ENCODE results near the gene PRR35.

Gene PRR35

GRCh38 chr16:549544-550263, 10.5 kb upstream of the PRR35 start:
- no peak for DNase-seq

DNA sequence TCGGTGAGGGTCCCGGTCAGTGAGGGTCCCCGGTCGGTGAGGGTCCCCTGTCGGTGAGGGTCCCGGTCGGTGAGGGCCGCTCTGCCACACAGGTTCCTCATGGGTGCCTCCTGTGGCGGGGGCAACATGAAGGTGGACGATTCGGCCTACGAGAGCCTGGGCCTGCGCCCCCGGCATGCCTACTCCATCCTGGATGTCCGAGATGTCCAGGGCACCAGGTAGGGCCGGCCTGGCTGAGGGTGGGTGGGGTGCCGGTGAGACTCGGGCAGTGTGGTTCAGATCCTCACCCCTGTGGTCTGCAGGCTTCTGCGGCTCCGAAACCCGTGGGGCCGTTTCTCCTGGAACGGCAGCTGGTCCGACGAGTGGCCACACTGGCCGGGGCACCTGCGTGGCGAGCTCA, 9.0 kb upstream of the PRR35 start:
- no peak for DNase-seq

DNA sequence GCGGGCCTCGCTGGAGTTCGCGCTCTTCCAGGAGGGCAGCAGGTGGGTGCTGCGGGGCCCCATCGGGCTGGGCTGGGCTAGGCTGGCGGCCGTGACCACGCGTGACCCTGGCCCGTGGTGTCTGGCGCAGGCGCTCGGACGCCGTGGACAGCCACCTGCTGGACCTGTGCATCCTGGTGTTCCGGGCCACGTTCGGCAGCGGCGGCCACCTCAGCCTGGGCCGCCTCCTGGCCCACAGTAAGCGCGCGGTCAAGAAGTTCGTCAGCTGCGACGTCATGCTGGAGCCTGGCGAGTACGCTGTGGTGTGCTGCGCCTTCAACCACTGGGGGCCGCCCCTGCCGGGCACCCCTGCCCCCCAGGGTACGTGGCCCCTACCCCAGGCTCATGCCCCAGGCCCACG, 8.0 kb upstream of the PRR35 start:
- DNase-seq, result no peak

DNA sequence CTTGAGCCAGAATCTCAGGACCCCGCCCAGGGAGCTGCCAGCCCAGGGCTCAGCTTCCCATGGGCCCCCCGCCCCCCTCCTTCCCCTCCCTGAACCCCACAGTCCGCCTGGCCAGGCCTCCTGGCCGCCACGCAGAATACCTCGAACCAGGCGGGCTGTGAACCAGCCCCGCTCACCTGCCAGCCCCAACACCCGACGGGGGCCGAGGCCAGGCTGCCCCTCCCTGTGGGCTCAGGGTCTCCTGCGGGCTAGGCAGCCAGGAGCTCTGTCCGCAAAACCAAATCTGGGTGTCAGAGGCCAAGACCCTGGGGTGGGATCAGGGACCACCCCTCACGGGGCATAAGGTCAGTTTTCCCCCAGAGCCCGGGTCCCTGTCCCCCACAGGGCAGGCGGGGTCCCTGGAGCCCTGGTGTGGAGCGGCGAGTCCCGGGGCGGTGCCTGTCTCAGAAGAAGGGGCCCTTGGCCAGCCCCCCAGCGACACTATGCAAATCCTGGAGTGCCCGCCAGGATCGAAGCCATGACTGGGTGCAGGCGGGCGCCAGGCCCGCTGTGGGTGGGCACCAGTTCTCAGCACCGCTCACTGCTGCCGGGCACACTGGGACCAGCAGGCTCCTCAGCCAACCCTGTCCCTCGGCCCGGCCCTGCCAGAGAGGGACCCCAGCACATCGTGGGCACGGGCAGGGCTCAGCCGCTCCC, 6.4 kb upstream of the PRR35 start:
- DNase-seq, result no peak

GRCh38 chr16:554297-554621, 5.9 kb upstream of the PRR35 start:
- no peak for DNase-seq

DNA sequence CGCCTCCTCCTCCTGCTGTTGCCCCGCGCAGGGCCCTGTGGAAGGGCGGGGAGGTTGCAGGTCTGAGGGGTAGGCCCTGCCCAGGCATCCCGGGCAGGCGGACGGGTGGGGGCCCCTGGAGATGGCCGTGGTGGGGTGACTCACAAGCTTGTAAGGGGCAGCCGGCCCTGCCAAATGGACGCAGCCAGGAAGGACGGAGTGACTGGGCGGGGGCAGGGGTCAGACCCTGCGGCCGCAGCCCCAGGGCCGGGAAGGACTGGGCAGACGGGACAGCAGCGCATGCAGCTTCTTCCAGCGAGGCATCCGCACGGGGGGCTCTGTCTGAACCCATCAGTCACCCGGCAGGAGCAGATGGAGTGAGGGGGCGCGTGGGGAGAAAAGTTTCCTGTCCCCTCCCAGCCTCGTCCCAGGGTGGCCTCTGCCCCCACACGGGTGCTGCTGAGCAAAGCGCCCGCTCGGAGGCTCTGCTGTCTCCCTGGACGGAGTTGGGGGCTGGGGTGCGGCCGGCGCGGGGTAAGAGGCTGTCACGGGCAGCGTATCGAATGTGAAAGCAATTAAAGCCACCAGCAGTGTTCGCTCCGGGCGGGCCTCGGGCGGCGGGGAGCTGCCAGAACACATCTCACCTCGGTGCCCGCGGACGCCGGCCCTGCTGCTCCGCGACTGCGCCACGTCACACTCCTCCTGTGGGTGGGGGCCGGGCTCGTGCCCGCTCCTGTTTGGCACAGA, 5.4 kb upstream of the PRR35 start:
- DNase-seq, result no peak

- no peak for DNase-seq
Measured at GRCh38 chr16:555528-556473, 4.4 kb upstream of the PRR35 start.

- DNase-seq, result no peak
Measured at GRCh38 chr16:556474-557173, 3.6 kb upstream of the PRR35 start.

- DNase-seq, result no peak
Measured at GRCh38 chr16:557463-558297, 2.5 kb upstream of the PRR35 start.

GRCh38 chr16:558298-559020, 1.7 kb upstream of the PRR35 start:
- no peak for DNase-seq

- no peak for DNase-seq
Measured at GRCh38 chr16:559021-559380, 1.2 kb upstream of the PRR35 start.

- no peak for DNase-seq
Measured at GRCh38 chr16:559411-560203, 587 bp upstream of the PRR35 start.

DNA sequence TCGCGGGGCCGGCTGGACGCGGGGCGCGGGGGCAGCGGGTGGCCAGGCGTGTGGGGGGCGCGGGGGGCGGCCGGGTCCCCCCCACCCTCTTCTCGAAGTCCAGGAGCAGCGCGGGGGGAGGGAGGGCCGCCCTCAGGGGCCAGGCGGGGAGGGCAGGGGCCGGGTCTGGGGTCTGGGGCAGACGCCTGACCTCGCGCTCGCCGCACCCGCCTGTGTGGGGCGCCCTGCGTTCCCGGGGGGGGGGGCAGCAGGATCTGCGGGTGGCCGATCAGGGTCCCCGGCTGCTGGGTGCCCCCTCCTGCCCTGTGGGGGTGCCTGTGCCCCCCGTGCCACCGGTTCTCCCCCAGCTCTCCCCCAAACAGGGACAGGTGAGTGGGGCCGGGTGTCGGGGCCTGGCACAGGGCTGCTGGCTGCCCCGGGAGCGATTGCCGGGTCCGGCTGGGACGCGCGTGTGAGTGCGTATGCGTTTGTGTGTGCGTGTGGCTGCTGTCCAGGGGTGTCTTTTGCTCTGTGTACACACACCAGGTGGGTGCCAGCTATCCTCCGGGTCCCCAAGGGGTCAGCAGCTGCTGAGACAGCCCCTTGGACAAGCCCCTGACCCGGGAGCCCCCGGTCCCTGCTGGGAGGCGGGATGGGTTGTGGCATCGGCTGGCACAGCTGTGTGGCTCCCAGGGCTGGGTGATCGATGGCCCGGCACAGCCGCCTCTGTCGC, 663 bp downstream of the PRR35 start:
- no peak for DNase-seq

DNA sequence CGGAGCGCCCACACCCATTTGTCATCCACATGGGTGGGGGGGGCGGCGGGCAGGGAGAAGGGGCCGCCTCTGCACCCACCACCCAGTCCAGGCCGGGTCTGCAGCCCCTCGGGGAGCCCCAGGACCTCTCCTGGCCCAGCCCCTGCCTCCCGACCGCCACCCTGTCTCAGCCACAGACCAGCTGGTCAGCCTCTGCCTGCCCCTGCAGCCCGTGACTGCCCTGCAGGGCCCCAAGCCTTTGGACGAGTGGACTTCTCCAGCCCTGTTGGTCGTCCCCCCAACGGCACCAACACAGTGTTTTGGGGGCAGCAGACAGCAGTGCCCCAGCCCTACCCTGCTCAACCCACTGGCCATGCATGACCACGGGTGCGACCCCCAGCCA, 1.2 kb downstream of the PRR35 start:
- no peak for DNase-seq

DNA sequence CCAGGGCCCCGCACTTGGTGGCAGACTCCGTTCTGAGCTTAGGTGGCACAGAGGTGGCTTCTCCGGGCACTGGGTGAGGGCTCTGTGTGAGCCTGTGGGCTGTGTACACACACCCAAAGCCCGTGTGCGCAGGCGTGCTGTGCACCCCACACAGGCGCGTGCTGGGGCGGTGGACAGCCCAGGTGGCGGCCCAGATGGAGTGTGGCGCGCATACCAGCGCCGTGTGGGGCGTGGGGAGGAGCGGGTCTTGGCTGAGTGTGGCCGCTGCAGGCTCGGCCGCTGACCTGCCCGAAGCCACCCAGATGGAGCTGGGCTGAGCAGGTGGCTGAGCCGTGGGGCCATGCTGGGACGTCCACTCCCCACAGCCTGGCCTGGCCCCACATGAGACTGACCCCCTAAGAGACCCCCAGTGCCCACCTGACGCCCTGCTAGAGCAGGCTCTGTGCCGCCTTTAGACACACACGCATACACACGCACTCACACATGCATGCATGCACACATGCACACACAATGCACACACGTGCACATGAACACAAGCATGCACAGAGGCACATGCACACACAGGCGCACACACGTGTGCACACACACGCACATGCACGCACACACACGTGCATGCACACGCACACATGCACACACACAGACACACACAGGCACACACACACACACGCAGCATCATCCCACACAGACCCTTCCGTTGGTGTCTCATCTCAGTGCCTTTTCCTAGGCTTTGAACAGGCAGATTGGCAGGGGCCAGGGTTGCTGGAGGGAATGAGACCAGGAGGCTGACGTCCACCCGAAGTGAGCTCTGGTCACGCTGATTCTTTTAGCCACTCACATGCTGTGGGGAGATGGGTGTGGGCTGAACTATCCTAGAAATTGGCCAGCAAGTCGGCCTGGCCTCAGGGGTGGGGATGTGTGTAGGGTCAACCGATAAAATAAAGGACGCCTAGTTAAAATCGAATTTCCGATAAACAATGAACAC, 2.1 kb downstream of the PRR35 start:
- no peak for DNase-seq

DNA sequence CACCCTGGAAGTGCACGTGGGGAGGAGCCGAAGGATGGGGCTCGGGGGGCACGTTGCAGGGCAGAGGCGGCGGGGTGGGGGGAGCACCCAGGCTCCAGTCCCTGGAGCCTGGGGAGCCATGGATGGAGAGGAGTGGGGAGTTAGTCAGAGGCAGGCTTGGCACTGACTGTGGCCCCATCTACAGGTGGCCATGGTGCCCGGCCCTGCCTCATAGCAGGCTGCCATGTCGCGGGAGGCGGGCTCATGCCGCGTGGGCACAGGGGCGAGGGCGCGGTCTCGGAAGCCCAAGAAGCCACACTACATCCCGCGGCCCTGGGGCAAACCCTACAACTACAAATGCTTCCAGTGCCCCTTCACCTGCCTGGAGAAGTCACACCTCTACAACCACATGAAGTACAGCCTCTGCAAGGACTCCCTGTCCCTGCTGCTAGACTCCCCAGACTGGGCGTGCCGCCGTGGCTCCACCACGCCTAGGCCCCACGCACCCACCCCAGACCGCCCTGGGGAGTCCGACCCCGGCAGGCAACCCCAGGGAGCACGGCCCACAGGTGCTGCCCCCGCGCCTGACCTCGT, 3.0 kb downstream of the PRR35 start:
- no peak for DNase-seq

DNA sequence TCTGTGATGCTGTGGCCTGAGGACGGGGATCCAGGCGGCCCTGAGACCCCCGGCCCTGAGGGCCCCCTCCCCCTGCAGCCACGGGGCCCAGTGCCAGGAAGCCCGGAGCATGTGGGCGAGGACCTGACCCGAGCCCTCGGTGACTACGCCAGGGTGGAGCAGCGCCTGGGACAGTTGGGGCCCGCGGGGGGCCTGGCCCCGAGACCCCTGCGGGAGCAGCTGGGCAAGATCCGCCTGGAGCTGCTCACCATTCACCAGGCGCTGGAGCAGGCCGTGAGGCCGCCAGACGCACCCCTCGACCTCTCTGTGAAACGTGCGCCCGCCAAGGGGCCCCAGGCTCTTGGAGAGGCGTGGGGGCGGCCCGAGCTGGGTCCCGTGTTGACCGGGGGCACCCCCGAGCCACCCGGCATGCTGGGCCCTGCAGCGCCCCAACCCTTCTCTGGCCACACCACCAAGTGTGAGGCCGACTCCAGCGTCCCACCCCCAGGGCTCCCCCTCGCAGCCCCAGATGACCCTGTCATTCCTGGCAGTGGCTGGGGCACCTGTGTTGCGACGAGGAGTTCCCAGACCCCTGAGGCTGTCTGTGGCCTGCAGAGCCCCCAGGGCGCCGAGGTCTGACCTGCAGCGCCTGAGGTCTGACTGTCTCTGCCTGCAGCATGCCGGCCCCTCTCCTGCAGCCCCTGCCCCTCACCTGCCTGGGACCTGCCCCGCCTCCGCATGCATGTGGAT, 4.7 kb downstream of the PRR35 start:
- no peak for DNase-seq
